Neural progenitor cell (in vitro differentiated cells): ENCODE measurements around the gene FKBP14. TPM values are rescaled to one million over a fixed set of nuclear protein-coding genes. Genes with fewer than 3 reads are reported as not detected.

Experiments
- DNase-seq: peaks from one replicate; pipeline ENCODE4 v3.0.0-alpha.2; 2016; ENCODE audit warnings: low spot score
- H2AFZ ChIP-seq: fragments of 200-600 bp; sonication (generic); replicated peaks from 2 replicates; pipeline ENCODE4 v1.6.1; 2016; ENCODE audit warnings: antibody characterized with exemption
- H3F3A ChIP-seq: fragments of 200-600 bp; sonication (generic); 2 replicates; pipeline ENCODE4 v1.6.1; 2016; ENCODE audit warnings: antibody characterized with exemption, low read depth
- H3K27ac ChIP-seq: fragments of 200-600 bp; sonication (generic); 2 replicates; pipeline ENCODE4 v1.5.1; 2016; ENCODE audit warnings: mild to moderate bottlenecking
- H3K27me3 ChIP-seq: fragments of 200-600 bp; sonication (generic); 2 replicates; pipeline ENCODE4 v1.6.1; 2016; ENCODE audit warnings: mild to moderate bottlenecking, moderate library complexity
- H3K36me3 ChIP-seq: fragments of 200-600 bp; sonication (generic); 2 replicates; pipeline ENCODE4 v1.5.1; 2016
- H3K4me1 ChIP-seq: fragments of 200-600 bp; sonication (generic); 2 replicates; pipeline ENCODE4 v1.6.1; 2016; ENCODE audit warnings: mixed run types
- H3K4me2 ChIP-seq: fragments of 200-600 bp; sonication (generic); 2 replicates; pipeline ENCODE4 v1.6.1; 2016
- H3K4me3 ChIP-seq: fragments of 200-600 bp; sonication (generic); 2 replicates; pipeline ENCODE4 v1.5.1; 2016
- H3K79me2 ChIP-seq: fragments of 200-600 bp; sonication (generic); 2 replicates; pipeline ENCODE4 v1.6.1; 2016; ENCODE audit warnings: low read depth
- H3K9ac ChIP-seq: fragments of 200-600 bp; sonication (generic); 2 replicates; pipeline ENCODE4 v1.6.1; 2016
- H3K9me3 ChIP-seq: fragments of 200-600 bp; sonication (generic); 2 replicates; pipeline ENCODE4 v1.5.1; 2016; ENCODE audit warnings: low read depth
- H4K20me1 ChIP-seq: fragments of 200-600 bp; sonication (generic); 2 replicates; pipeline ENCODE4 v1.6.1; 2016; ENCODE audit warnings: low read depth
- H3K27ac Mint-ChIP-seq: 3 replicates; pipeline ENCODE4 v1.8.0; 2021; ENCODE audit warnings: mixed read lengths
- H3K27me3 Mint-ChIP-seq: 2 replicates; pipeline ENCODE4 v1.8.0; 2022; ENCODE audit warnings: low read depth, mild to moderate bottlenecking, inconsistent platforms, moderate library complexity, mixed read lengths; ENCODE audit not compliant: insufficient read depth
- H3K36me3 Mint-ChIP-seq: 3 replicates; pipeline ENCODE4 v1.8.0; 2021; ENCODE audit warnings: mixed read lengths
- H3K4me1 Mint-ChIP-seq: 3 replicates; pipeline ENCODE4 v1.8.0; 2021; ENCODE audit warnings: mixed read lengths
- H3K4me3 Mint-ChIP-seq: 3 replicates; pipeline ENCODE4 v1.8.0; 2021; ENCODE audit warnings: mild to moderate bottlenecking, moderate library complexity, mixed read lengths
- H3K9me3 Mint-ChIP-seq: 3 replicates; pipeline ENCODE4 v1.8.0; 2020; ENCODE audit warnings: mixed read lengths
- EZH2 ChIP-seq: fragments of 200-600 bp; sonication (generic); IDR thresholded peaks from 2 replicates; pipeline ENCODE4 v1.6.1; 2017; ENCODE audit warnings: antibody characterized with exemption, mild to moderate bottlenecking, moderate library complexity
- EZH2phosphoT487 ChIP-seq: fragments of 200-600 bp; sonication (generic); IDR thresholded peaks from 2 replicates; pipeline ENCODE4 v1.6.1; 2017; ENCODE audit warnings: antibody characterized with exemption
- total RNA-seq: library from RNA; depleted of rRNA; stranded (reverse); fragments of >200 nt; gene quantifications from 2 replicates; pipeline ENCODE4 v1.2.3, GENCODE V29; 2015; ENCODE audit warnings: low replicate concordance
- TF ChIP-seq, protein P1 (sequence below): fragments of 200-600 bp; sonication (generic); IDR thresholded peaks from 2 replicates; pipeline ENCODE4 v1.5.1; 2017; ENCODE audit warnings: antibody characterized with exemption, mild to moderate bottlenecking

FKBP14 gene
- total RNA-seq, 1 donor from 2014 or later = 4.5 TPM

- Mint-ChIP-seq H3K36me3 (peaks cover 25% of the 10 kb centered on the region), H3K4me3 (no peak overlapping the region), H3K27ac (no peak overlapping the region), H3K27me3 (no peaks in the 10 kb centered on the region), H3K4me1 (no peaks in the 10 kb centered on the region), H3K9me3 (no peaks in the 10 kb centered on the region)
- Histone ChIP-seq H3K4me2 (no peak overlapping the region), H3K4me1 (no peaks in the 10 kb centered on the region), H3K4me3 (no peak overlapping the region), H2AFZ (no peak overlapping the region), H3K36me3 (peaks cover 4% of the 10 kb centered on the region), H3K79me2 (peaks cover 3% of the 10 kb centered on the region), H3K27ac (no peak overlapping the region), H4K20me1 (peaks cover 19% of the 10 kb centered on the region), H3K27me3 (no peaks in the 10 kb centered on the region), H3K9ac (no peak overlapping the region), H3F3A (no peaks in the 10 kb centered on the region), H3K9me3 (no peaks in the 10 kb centered on the region)
- DNase-seq = no peak
- TF ChIP-seq, protein P1, sequence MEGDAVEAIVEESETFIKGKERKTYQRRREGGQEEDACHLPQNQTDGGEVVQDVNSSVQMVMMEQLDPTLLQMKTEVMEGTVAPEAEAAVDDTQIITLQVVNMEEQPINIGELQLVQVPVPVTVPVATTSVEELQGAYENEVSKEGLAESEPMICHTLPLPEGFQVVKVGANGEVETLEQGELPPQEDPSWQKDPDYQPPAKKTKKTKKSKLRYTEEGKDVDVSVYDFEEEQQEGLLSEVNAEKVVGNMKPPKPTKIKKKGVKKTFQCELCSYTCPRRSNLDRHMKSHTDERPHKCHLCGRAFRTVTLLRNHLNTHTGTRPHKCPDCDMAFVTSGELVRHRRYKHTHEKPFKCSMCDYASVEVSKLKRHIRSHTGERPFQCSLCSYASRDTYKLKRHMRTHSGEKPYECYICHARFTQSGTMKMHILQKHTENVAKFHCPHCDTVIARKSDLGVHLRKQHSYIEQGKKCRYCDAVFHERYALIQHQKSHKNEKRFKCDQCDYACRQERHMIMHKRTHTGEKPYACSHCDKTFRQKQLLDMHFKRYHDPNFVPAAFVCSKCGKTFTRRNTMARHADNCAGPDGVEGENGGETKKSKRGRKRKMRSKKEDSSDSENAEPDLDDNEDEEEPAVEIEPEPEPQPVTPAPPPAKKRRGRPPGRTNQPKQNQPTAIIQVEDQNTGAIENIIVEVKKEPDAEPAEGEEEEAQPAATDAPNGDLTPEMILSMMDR = no peak
Observed at GRCh38 chr7:30070052-30070451, 43.5 kb upstream of the FKBP14 start.

GRCh38 chr7:30069096-30069867, 42.8 kb upstream of the FKBP14 start:
- Histone ChIP-seq H3K27ac (no peak overlapping the region), H3K36me3 (peaks cover 4% of the 10 kb centered on the region), H3K9me3 (no peaks in the 10 kb centered on the region), H3K4me2 (no peak overlapping the region), H3F3A (no peaks in the 10 kb centered on the region), H3K79me2 (peaks cover 3% of the 10 kb centered on the region), H3K27me3 (no peaks in the 10 kb centered on the region), H3K4me1 (no peaks in the 10 kb centered on the region), H2AFZ (no peak overlapping the region), H3K4me3 (no peak overlapping the region), H3K9ac (no peak overlapping the region), H4K20me1 (peaks cover 21% of the 10 kb centered on the region)
- Mint-ChIP-seq H3K4me3 (no peak overlapping the region), H3K27ac (no peak overlapping the region), H3K4me1 (peaks cover 6% of the 10 kb centered on the region), H3K9me3 (no peaks in the 10 kb centered on the region), H3K36me3 (peaks cover 32% of the 10 kb centered on the region), H3K27me3 (no peaks in the 10 kb centered on the region)
- TF ChIP-seq EZH2phosphoT487 (no peak), EZH2 (no peak)
- TF ChIP-seq, protein P1 = no peak
- DNase-seq = no peak

DNA sequence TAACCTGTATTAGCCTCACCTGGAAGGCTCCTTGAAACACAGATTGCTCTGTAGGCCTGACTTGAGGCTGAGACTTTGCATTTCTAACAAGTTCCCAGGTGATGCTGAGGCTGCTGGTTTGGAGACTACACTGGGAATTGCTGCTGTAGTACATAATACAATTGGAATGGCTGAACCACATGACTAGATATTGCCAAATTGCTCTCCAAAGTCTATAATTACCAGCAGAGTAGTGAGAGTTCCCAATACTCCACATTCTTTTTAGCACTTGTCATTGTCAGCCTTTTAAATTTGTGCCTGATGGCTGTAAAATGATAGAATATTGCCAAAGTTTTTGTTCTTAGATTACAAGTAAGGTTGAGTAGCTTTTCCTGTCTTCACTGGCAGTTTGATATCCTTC, 41.6 kb upstream of the FKBP14 start:
- no peak for DNase-seq
- TF ChIP-seq EZH2 (no peak), EZH2phosphoT487 (no peak)
- TF ChIP-seq, protein P1 = no peak
- no peak overlapping the region for H2AFZ ChIP-seq
- H3K27me3 ChIP-seq = no peaks in the 10 kb centered on the region
- H3K27me3 Mint-ChIP-seq = peaks cover 2% of the 10 kb centered on the region
- no peak overlapping the region for H3K27ac ChIP-seq
- no peak overlapping the region for H3K4me3 ChIP-seq
- H3K9ac ChIP-seq = no peak overlapping the region
- no peak overlapping the region for H3K4me2 ChIP-seq
- no peak overlapping the region for H3K27ac Mint-ChIP-seq
- peaks cover 3% of the 10 kb centered on the region for H3K79me2 ChIP-seq
- peaks cover 6% of the 10 kb centered on the region for H3K4me1 Mint-ChIP-seq
- H3K9me3 Mint-ChIP-seq = no peaks in the 10 kb centered on the region
- peaks cover 2% of the 10 kb centered on the region for H3F3A ChIP-seq
- H3K36me3 Mint-ChIP-seq = peaks cover 41% of the 10 kb centered on the region
- peaks cover 9% of the 10 kb centered on the region for H3K36me3 ChIP-seq
- no peaks in the 10 kb centered on the region for H3K9me3 ChIP-seq
- no peaks in the 10 kb centered on the region for H3K4me1 ChIP-seq
- no peak overlapping the region for H3K4me3 Mint-ChIP-seq
- peaks cover 21% of the 10 kb centered on the region for H4K20me1 ChIP-seq
